Glutamatergic neuron (in vitro differentiated cells): ENCODE results near the gene CCDC85C. TPM values are rescaled to one million over a fixed set of nuclear protein-coding genes. Genes with fewer than 3 reads are reported as not detected.

ENCODE experiments used
- DNase-seq: peaks from one replicate; pipeline ENCODE4 v3.0.0; 2022
- H3K27ac Mint-ChIP-seq: one replicate; pipeline ENCODE4 v1.8.0; 2020; ENCODE audit warnings: mild to moderate bottlenecking, mixed read lengths, inconsistent platforms; ENCODE audit not compliant: unreplicated experiment
- H3K27me3 Mint-ChIP-seq: one replicate; pipeline ENCODE4 v1.8.0; 2020; ENCODE audit warnings: mild to moderate bottlenecking, moderate library complexity, mixed read lengths, inconsistent platforms; ENCODE audit not compliant: unreplicated experiment
- H3K36me3 Mint-ChIP-seq: one replicate; pipeline ENCODE4 v1.8.0; 2020; ENCODE audit warnings: mild to moderate bottlenecking, mixed read lengths, inconsistent platforms; ENCODE audit not compliant: unreplicated experiment
- H3K4me1 Mint-ChIP-seq: one replicate; pipeline ENCODE4 v1.8.0; 2020; ENCODE audit warnings: mild to moderate bottlenecking, low read depth, mixed read lengths, inconsistent platforms; ENCODE audit not compliant: unreplicated experiment
- H3K4me3 Mint-ChIP-seq: one replicate; pipeline ENCODE4 v1.8.0; 2020; ENCODE audit warnings: mild to moderate bottlenecking, mixed read lengths, inconsistent platforms; ENCODE audit not compliant: unreplicated experiment
- H3K9me3 Mint-ChIP-seq: one replicate; pipeline ENCODE4 v1.8.0; 2020; ENCODE audit warnings: mild to moderate bottlenecking, moderate library complexity, mixed read lengths, inconsistent platforms; ENCODE audit not compliant: unreplicated experiment
- CTCF ChIP-seq: fragments of 200-600 bp; sonication (generic); IDR thresholded peaks from one replicate; pipeline ENCODE4 v1.5.0; 2021; ENCODE audit not compliant: partially characterized antibody, unreplicated experiment
- total RNA-seq: library from RNA; stranded (reverse); fragmentation: NEBNext Ultra II Directional; extraction: Animal tissue kit (Norgen Biotek cat#: 25700); gene quantifications from one replicate; pipeline ENCODE4 v1.2.1, GENCODE V29; 2021; ENCODE audit not compliant: unreplicated experiment

CCDC85C gene
- total RNA-seq, 1 donor from 2014 or later, result 32.3 TPM

GRCh38 chr14:99546234-99546879, 57.6 kb downstream of the CCDC85C start:
- peaks cover 18% of the 10 kb centered on the region for H3K27me3 Mint-ChIP-seq
- no peak for TF ChIP-seq CTCF
- H3K9me3 Mint-ChIP-seq, result peaks cover 5% of the 10 kb centered on the region
- no peaks in the 10 kb centered on the region for H3K36me3 Mint-ChIP-seq
- peaks cover 35% of the 10 kb centered on the region for H3K4me1 Mint-ChIP-seq
- DNase-seq, result no peak
- peak overlapping the region; percentile 51 for H3K4me3 Mint-ChIP-seq
- no peak overlapping the region for H3K27ac Mint-ChIP-seq

GRCh38 chr14:99545586-99545985, 58.4 kb downstream of the CCDC85C start:
- TF ChIP-seq CTCF, result no peak
- Mint-ChIP-seq H3K27ac (no peak overlapping the region), H3K9me3 (peaks cover 8% of the 10 kb centered on the region), H3K27me3 (peaks cover 16% of the 10 kb centered on the region), H3K4me1 (peaks cover 41% of the 10 kb centered on the region), H3K4me3 (peak overlapping the region; percentile 48), H3K36me3 (no peaks in the 10 kb centered on the region)
- DNase-seq, result no peak

- TF ChIP-seq CTCF, result no peak
- no peaks in the 10 kb centered on the region for H3K36me3 Mint-ChIP-seq
- no peak for DNase-seq
- H3K4me3 Mint-ChIP-seq, result peak overlapping the region; percentile 48
- H3K9me3 Mint-ChIP-seq, result peaks cover 8% of the 10 kb centered on the region
- H3K27ac Mint-ChIP-seq, result no peak overlapping the region
- peaks cover 16% of the 10 kb centered on the region for H3K27me3 Mint-ChIP-seq
- H3K4me1 Mint-ChIP-seq, result peaks cover 41% of the 10 kb centered on the region
Observed at GRCh38 chr14:99544991-99545390, 59.0 kb downstream of the CCDC85C start.

GRCh38 chr14:99543985-99544384, 60.0 kb downstream of the CCDC85C start:
- no peak overlapping the region for H3K4me3 Mint-ChIP-seq
- H3K9me3 Mint-ChIP-seq, result peaks cover 8% of the 10 kb centered on the region
- H3K27ac Mint-ChIP-seq, result no peak overlapping the region
- H3K4me1 Mint-ChIP-seq, result peaks cover 41% of the 10 kb centered on the region
- TF ChIP-seq CTCF, result no peak
- no peak for DNase-seq
- peaks cover 16% of the 10 kb centered on the region for H3K27me3 Mint-ChIP-seq
- no peaks in the 10 kb centered on the region for H3K36me3 Mint-ChIP-seq

- DNase-seq, result no peak
- peaks cover 8% of the 10 kb centered on the region for H3K9me3 Mint-ChIP-seq
- no peak for TF ChIP-seq CTCF
- peaks cover 42% of the 10 kb centered on the region for H3K4me1 Mint-ChIP-seq
- no peak overlapping the region for H3K27ac Mint-ChIP-seq
- peak overlapping the region; percentile 32 for H3K4me3 Mint-ChIP-seq
- peaks cover 18% of the 10 kb centered on the region for H3K27me3 Mint-ChIP-seq
- H3K36me3 Mint-ChIP-seq, result no peaks in the 10 kb centered on the region
Observed at GRCh38 chr14:99543370-99543769, 60.6 kb downstream of the CCDC85C start.
